Immature natural killer cell (primary cell): Measurements from ENCODE around the gene CD2. TPM values are rescaled to one million over a fixed set of nuclear protein-coding genes. Genes with fewer than 3 reads are reported as not detected.
A peak's percentile ranks its signal among the peaks of the same experiment; 100 is the strongest.

ENCODE experiments used
- DNase-seq, 3 donors: peaks; one replicate each; pipeline ENCODE4 v3.0.0; 2022; ENCODE audit warnings: mixed read lengths in 1 of 3
- H3K27ac Mint-ChIP-seq, 6 donors: one replicate each; pipeline ENCODE4 v1.8.0; 2020; ENCODE audit warnings: mixed read lengths in 6 of 6, mild to moderate bottlenecking in 5 of 6, inconsistent platforms in 4 of 6, moderate library complexity in 3 of 6
- H3K27me3 Mint-ChIP-seq, 3 donors: one replicate each; pipeline ENCODE4 v1.8.0; 2020 to 2021; ENCODE audit warnings: low read depth in 3 of 3, mild to moderate bottlenecking in 3 of 3, mixed read lengths in 3 of 3, moderate library complexity in 3 of 3, inconsistent platforms in 1 of 3
- H3K36me3 Mint-ChIP-seq, 3 donors: one replicate each; pipeline ENCODE4 v1.8.0; 2020; ENCODE audit warnings: mixed read lengths in 3 of 3, inconsistent platforms in 2 of 3, mild to moderate bottlenecking in 2 of 3
- H3K4me1 Mint-ChIP-seq, 2 donors: one replicate each; pipeline ENCODE4 v1.8.0; 2020; ENCODE audit warnings: inconsistent platforms in 2 of 2, mild to moderate bottlenecking in 2 of 2, mixed read lengths in 2 of 2, moderate library complexity in 1 of 2
- H3K4me3 Mint-ChIP-seq, 5 donors: one replicate each; pipeline ENCODE4 v1.8.0; 2020; ENCODE audit warnings: mild to moderate bottlenecking in 5 of 5, mixed read lengths in 5 of 5, inconsistent platforms in 3 of 5, moderate library complexity in 3 of 5
- H3K9me3 Mint-ChIP-seq, 6 donors: one replicate each; pipeline ENCODE4 v1.8.0; 2020; ENCODE audit warnings: mild to moderate bottlenecking in 6 of 6, mixed read lengths in 6 of 6, inconsistent platforms in 4 of 6, moderate library complexity in 3 of 6
- polyA plus RNA-seq, 3 donors: library from polyadenylated mRNA; unstranded; fragments of 300-500 nt; fragmentation: Illumina TruSeq; gene quantifications; one replicate each; pipeline ENCODE4 v1.2.3, GENCODE V29; 2021

The CD2 gene
- polyA plus RNA-seq, 3 donors from 2014 or later: 246 to 341 (median 325) TPM

DNA sequence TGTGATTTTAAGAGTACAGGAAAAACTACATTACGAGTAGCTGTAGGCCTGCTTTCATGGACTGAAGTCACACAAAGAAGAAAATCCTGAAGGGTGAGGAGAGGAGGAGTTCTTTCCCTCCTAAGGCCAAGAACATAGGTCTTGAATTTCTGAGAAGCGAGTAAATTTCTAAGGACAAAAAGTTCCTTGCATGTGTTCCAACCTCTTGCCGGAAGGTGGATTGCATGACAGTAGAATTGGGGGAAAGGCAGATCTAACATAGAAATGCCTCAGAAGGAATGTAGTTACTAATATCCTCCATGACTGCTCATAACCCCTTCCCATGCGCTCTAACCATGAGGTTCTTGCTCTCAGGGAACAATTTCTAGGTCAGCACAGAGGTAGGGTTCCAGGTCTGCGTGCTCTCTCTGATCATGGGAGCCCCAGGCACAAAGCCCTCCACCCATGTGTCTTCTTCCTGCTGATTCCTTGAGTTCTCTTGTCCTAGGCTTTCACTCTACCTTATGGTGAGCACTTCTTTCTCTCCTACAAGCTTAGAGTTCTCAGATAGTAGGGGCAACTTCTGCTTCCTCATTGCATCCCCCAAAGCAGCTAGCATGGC lies 13.7 kb downstream of the CD2 start:
- peak overlapping the region; percentile 71 to 93 (median 83) for H3K4me3 Mint-ChIP-seq
- peak overlapping the region; percentile 84 to 98 (median 95) for H3K27ac Mint-ChIP-seq
- no peak for DNase-seq
- no peaks in the 10 kb centered on the region for H3K9me3 Mint-ChIP-seq
- H3K36me3 Mint-ChIP-seq: peaks cover 37 to 58% (median 49%) of the 10 kb centered on the region in 3 donors
- peaks cover 3 to 11% (median 9%) of the 10 kb centered on the region in 3 donors for H3K27me3 Mint-ChIP-seq
- H3K4me1 Mint-ChIP-seq: peaks cover 96 to 100% of the 10 kb centered on the region in 2 donors

DNA sequence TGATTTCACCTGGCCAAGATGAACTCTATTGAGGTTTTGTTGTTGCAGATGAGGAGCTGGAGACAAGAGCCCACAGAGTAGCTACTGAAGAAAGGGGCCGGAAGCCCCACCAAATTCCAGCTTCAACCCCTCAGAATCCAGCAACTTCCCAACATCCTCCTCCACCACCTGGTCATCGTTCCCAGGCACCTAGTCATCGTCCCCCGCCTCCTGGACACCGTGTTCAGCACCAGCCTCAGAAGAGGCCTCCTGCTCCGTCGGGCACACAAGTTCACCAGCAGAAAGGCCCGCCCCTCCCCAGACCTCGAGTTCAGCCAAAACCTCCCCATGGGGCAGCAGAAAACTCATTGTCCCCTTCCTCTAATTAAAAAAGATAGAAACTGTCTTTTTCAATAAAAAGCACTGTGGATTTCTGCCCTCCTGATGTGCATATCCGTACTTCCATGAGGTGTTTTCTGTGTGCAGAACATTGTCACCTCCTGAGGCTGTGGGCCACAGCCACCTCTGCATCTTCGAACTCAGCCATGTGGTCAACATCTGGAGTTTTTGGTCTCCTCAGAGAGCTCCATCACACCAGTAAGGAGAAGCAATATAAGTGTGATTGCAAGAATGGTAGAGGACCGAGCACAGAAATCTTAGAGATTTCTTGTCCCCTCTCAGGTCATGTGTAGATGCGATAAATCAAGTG lies 14.3 kb downstream of the CD2 start:
- no peak for DNase-seq
- H3K9me3 Mint-ChIP-seq: no peaks in the 10 kb centered on the region
- H3K36me3 Mint-ChIP-seq: peaks cover 36 to 58% (median 49%) of the 10 kb centered on the region in 3 donors
- H3K27ac Mint-ChIP-seq: peak overlapping the region; percentile 84 to 98 (median 95)
- H3K27me3 Mint-ChIP-seq: peaks cover 3 to 11% (median 9%) of the 10 kb centered on the region in 3 donors
- H3K4me1 Mint-ChIP-seq: peaks cover 94 to 100% of the 10 kb centered on the region in 2 donors
- H3K4me3 Mint-ChIP-seq: peak overlapping the region; percentile 71 to 93 (median 83)

DNA sequence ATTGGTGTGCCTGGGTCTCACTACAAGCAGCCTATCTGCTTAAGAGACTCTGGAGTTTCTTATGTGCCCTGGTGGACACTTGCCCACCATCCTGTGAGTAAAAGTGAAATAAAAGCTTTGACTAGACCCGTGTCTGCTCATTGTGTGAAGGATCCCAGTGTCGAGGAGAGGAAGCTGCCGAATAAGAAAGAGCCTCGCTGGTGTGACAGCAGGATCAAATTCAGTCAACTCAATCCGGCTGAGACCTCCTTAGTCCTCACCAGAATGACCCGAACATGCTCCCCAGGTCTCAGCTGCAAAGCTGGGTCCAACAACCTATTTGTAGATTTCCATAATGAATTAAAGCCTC lies 14.8 kb downstream of the CD2 start:
- Mint-ChIP-seq H3K9me3 (no peaks in the 10 kb centered on the region), H3K36me3 (peaks cover 38 to 56% (median 47%) of the 10 kb centered on the region in 3 donors), H3K27me3 (peaks cover 3 to 11% (median 9%) of the 10 kb centered on the region in 3 donors), H3K4me3 (peak overlapping the region; percentile 71 to 93 (median 83)), H3K4me1 (peaks cover 89 to 98% of the 10 kb centered on the region in 2 donors), H3K27ac (peak overlapping the region; percentile 84 to 98 (median 95))
- no peak for DNase-seq

DNA sequence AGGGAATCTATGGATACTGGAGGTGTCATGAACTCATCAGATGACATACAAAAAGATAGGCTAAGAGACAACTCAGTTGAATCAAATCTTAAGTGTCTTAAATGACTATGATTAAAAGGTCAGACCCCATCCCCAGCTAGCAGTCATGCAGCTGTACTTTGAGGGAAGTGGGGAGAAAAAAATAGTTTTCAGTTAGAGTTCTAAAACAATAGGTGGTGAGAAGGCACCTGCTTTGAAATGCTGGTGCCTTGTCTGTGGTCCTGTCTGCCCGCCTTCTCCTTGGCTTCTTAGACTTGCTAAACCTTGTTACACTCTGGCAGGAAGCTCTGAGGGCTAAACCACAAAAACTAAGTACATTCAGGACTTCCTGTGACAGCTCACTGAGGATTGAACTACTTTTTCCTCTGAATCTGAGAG lies 15.3 kb downstream of the CD2 start:
- Mint-ChIP-seq H3K36me3 (peaks cover 40 to 58% (median 48%) of the 10 kb centered on the region in 3 donors), H3K9me3 (no peaks in the 10 kb centered on the region), H3K27me3 (peaks cover 3 to 11% (median 9%) of the 10 kb centered on the region in 3 donors), H3K27ac (peak overlapping the region; percentile 84 to 98 (median 95)), H3K4me3 (peak overlapping the region; percentile 71 to 93 (median 83)), H3K4me1 (peaks cover 84 to 93% of the 10 kb centered on the region in 2 donors)
- peak; percentile 83 to 85 (median 83) for DNase-seq

DNA sequence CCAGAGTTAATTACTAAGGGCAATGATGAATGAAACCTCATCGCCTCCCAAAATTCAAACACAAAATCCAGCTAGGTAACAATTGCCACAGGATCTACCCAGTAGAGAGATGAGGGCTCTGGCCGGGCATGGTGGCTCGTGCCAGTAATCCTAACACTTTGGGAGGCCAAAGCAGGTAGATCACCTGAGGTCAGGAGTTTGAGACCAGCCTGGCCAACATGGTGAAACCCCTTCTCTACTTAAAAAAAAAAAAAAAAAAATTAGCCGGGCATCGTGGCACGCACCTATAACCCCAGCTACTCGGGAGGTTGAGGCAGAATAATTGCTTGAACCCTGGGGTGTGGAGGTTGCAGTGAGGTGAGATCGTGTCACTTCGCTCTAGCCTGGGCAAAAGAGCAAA lies 15.8 kb downstream of the CD2 start:
- peaks cover 43 to 62% (median 44%) of the 10 kb centered on the region in 3 donors for H3K36me3 Mint-ChIP-seq
- DNase-seq: no peak
- peaks cover 3 to 11% (median 9%) of the 10 kb centered on the region in 3 donors for H3K27me3 Mint-ChIP-seq
- peak overlapping the region; percentile 71 to 93 (median 83) for H3K4me3 Mint-ChIP-seq
- H3K4me1 Mint-ChIP-seq: peaks cover 80 to 89% of the 10 kb centered on the region in 2 donors
- H3K27ac Mint-ChIP-seq: peak overlapping the region; percentile 84 to 98 (median 95)
- H3K9me3 Mint-ChIP-seq: no peaks in the 10 kb centered on the region

DNA sequence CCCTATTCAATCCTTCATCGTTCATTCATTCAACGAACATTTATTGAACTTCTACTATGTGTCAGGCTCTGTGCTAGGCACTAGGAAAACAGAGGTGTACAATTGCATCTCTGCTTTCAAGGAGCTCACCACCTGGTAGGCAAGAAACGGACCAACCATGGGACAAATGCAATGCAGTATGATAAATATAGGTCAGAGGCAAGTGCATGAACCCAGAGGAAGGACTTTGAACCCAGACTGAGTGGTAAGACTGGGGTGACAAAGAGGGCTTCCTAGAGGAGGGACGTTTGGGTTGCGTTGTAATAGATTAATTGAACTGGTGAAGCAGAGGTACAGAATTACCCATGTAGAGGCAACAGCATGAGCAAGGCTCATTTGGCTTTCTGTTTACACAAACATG lies 16.4 kb downstream of the CD2 start:
- DNase-seq: no peak
- peaks cover 74 to 82% of the 10 kb centered on the region in 2 donors for H3K4me1 Mint-ChIP-seq
- peak overlapping the region; percentile 84 to 98 (median 95) for H3K27ac Mint-ChIP-seq
- H3K4me3 Mint-ChIP-seq: peak overlapping the region; percentile 71 to 93 (median 83)
- H3K27me3 Mint-ChIP-seq: peaks cover 3 to 10% (median 9%) of the 10 kb centered on the region in 3 donors
- no peaks in the 10 kb centered on the region for H3K9me3 Mint-ChIP-seq
- peaks cover 42 to 64% (median 44%) of the 10 kb centered on the region in 3 donors for H3K36me3 Mint-ChIP-seq

DNA sequence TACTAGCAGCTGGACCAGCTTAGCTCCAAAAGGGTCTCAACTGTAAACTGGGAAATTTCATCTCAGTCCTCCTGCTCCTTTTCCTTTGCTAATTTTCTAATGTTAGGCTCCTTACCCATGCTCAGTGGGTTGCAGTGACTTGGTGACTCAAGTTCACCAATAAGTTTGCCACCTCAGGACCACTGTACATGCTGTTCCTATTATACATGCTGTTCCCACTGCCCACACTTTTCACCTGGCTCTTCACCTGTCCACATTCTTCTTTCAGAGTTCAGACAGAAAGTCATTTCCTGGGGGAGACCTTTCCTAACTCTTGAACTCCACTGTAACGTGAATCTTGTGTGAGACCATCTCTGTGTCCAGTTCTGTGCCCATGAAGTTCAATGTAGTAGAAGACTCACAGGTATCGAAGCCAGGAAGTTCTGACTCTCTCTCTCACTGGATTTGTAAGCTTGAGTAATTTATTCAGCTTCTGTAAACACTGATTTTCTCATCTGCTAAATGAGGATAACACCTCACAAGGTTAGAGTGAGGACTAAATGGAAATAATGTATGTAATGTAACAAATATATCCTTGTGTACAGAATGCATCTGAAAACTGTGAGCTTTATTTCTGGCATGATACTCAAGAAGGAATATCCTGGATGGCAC lies 17.9 kb downstream of the CD2 start:
- peaks cover 46 to 67% (median 48%) of the 10 kb centered on the region in 3 donors for H3K36me3 Mint-ChIP-seq
- peaks cover 70 to 72% of the 10 kb centered on the region in 2 donors for H3K4me1 Mint-ChIP-seq
- DNase-seq: no peak
- no peaks in the 10 kb centered on the region for H3K9me3 Mint-ChIP-seq
- peak overlapping the region; percentile 78 to 98 (median 95) for H3K27ac Mint-ChIP-seq
- H3K4me3 Mint-ChIP-seq: peak overlapping the region in 4 of 5 donors; percentile 19 to 63 (median 32)
- H3K27me3 Mint-ChIP-seq: peaks cover 3 to 10% (median 9%) of the 10 kb centered on the region in 3 donors

DNA sequence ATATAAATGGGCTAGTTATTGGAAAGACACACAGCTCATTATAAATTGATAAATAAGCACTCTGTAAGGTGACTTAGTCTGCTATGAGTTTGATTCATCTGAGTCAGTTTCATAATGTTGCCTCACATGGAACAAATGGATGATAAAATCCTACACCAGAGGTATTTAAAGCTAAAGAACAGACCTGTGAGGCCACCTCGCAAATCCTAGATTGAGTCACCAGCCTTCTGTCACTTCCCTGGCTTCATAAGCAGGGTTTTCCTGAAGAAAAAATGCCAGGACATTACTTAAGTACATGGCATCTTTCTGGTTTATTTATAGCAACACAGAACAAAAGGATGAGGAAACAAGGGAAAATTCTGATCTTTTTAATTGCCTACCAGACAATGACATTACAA lies 18.4 kb downstream of the CD2 start:
- peaks cover 46 to 69% (median 51%) of the 10 kb centered on the region in 3 donors for H3K36me3 Mint-ChIP-seq
- peak overlapping the region in 5 of 6 donors; percentile 77 to 98 (median 95) for H3K27ac Mint-ChIP-seq
- no peaks in the 10 kb centered on the region for H3K9me3 Mint-ChIP-seq
- peaks cover 71 to 72% of the 10 kb centered on the region in 2 donors for H3K4me1 Mint-ChIP-seq
- no peak for DNase-seq
- no peak overlapping the region for H3K4me3 Mint-ChIP-seq
- H3K27me3 Mint-ChIP-seq: peaks cover 3 to 10% (median 9%) of the 10 kb centered on the region in 3 donors

DNA sequence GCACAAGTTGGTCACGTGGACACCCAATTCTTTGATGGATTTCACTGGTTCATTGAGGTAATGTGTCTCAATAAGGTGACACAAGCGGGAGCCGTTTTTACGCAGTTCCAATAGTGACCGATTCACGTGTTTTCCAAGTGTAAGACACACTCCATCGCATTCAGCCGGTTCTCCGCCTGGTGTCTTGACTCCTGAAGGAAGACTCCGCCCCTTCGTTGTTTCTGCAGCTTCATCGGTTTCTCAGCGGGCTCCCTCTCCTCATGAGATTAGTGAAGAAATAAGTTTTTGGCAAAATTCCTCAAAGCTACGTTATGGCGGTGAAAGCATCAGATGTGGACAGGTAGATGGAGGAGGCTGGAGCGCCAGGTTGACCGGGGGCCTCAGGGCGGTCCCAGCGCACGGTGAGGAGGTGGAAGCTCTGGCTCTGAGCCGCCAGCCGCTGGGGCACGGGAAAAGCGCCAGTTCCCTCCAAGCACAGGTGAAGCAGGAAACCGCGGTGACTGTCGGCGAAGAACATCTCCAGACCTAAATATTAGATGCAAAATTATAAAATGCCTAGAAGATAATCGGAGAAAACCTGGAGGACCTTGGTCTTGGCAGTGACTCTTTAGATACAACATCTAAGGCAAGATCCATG lies 21.0 kb downstream of the CD2 start:
- H3K9me3 Mint-ChIP-seq: no peaks in the 10 kb centered on the region

DNA sequence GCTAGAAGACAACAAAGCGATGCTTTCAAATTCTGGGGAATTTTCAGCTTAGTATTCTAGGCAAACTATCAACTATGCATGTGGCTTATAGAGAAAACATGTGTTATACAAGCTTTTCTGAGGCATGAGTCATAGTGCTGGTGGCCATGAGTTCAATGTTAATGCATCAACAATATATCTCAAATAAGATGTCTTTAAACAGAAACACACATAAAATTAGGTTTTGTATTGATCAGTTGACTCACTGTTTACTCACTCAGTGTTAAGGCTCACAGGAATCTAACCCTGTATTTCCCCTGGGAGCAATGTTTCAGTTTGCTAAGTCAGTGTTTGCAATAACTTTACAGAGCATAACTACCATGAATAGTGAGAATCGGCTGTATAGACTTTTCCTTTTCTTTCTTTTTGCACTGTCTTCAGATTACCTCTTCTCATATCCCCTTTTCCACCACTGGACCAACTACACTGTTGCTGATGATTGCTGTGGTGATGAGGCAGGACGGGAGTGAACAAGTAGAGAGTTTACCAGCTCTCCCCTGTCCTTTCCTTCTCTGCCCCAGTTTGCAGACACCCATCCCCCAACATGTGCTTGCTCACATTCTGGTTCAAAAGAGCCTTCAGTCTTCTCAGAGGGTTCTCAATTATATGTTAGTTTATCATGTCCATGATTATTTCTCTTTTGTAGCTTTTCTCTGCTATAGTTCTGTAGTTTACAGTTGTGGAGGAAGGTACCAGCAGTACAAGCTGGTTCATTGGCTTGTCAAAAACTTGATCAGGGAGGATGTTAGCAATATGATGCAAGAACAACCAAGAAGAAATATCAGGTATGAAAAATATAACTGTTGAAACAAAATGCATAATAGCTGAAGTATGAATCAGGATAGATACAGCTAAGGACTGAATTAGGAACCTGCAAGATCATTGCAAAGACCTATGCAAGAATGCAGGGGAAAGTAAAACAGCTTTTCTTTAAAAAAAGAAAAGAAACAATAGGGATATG lies 23.9 kb downstream of the CD2 start:
- Mint-ChIP-seq H3K36me3 (peaks cover 42 to 75% (median 52%) of the 10 kb centered on the region in 3 donors), H3K27me3 (peaks cover 0 to 5% (median 0%) of the 10 kb centered on the region in 3 donors), H3K9me3 (no peaks in the 10 kb centered on the region), H3K27ac (peak overlapping the region; percentile 50 to 84 (median 74)), H3K4me1 (peaks cover 44 to 60% of the 10 kb centered on the region in 2 donors), H3K4me3 (peak overlapping the region in 4 of 5 donors; percentile 1 to 58 (median 23))
- DNase-seq: no peak

More for the DNA sequence above, 21.0 kb downstream of the CD2 start:
- Mint-ChIP-seq H3K27me3 (peaks cover 0 to 3% (median 3%) of the 10 kb centered on the region in 3 donors), H3K27ac (no peak overlapping the region), H3K36me3 (peaks cover 42 to 67% (median 45%) of the 10 kb centered on the region in 3 donors), H3K4me1 (peaks cover 61 to 71% of the 10 kb centered on the region in 2 donors), H3K4me3 (peak overlapping the region in 1 of 5 donors; percentile 10)
- DNase-seq: no peak

DNA sequence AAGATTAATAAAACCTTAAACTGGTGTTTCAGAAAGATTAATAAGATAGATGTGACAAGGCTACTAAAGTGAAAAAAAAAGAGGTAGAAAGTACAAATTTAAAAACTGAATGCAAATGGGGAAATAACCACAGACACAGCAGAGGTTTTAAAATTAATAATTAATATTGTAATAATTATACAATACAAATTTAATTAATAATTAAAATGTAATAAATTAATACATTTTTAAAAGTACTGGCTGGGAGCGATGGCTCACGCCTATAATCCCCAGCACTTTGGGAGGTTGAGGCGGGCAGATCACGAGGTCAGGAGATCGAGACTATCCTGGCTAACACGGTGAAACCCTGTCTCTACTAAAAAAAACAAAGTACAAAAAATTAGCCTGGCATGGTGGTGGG lies 26.8 kb downstream of the CD2 start:
- Mint-ChIP-seq H3K4me1 (peaks cover 67 to 82% of the 10 kb centered on the region in 2 donors), H3K27ac (peak overlapping the region in 3 of 6 donors; percentile 29 to 42 (median 35))

DNA sequence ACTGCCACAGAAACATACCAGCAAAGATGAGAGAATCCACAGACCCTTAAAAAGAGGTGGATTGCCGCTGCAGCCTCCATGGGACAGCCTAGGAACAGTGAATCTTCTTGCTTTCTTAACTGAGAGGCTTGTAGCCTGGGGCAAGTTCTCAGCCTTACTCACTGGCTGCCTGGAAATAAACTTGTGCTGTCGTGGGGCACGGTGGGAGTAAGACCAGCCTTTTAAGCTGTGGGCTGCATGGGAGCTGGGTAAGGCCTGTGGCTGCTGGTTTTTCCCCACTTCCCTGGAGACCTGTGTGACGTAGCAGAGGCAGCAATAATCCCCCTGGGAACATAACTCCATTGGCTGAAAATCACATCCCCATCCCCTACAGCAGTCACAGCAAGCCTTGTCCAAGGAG lies 30.8 kb downstream of the CD2 start:
- peaks cover 0 to 4% (median 3%) of the 10 kb centered on the region in 3 donors for H3K27me3 Mint-ChIP-seq
- peak overlapping the region; percentile 19 to 84 (median 54) for H3K4me3 Mint-ChIP-seq
- H3K27ac Mint-ChIP-seq: peak overlapping the region; percentile 17 to 96 (median 92)
- no peak for DNase-seq
- peaks cover 76 to 86% of the 10 kb centered on the region in 2 donors for H3K4me1 Mint-ChIP-seq
- H3K36me3 Mint-ChIP-seq: peaks cover 24 to 40% (median 28%) of the 10 kb centered on the region in 3 donors
- peaks cover 0 to 12% (median 9%) of the 10 kb centered on the region in 6 donors for H3K9me3 Mint-ChIP-seq

More for the DNA sequence above, 26.8 kb downstream of the CD2 start:
- H3K27me3 Mint-ChIP-seq: peaks cover 0 to 5% (median 0%) of the 10 kb centered on the region in 3 donors
- no peak for DNase-seq
- H3K4me3 Mint-ChIP-seq: no peak overlapping the region
- peaks cover 0 to 5% (median 4%) of the 10 kb centered on the region in 6 donors for H3K9me3 Mint-ChIP-seq
- H3K36me3 Mint-ChIP-seq: peaks cover 31 to 60% (median 47%) of the 10 kb centered on the region in 3 donors
